ENCODE results near the gene LGMN. TPM values are rescaled to one million over a fixed set of nuclear protein-coding genes. Genes with fewer than 3 reads are reported as not detected.

LGMN gene
- total and polyA plus RNA-seq, 11 donors, result 78.8 to 327 (median 108) TPM

DNA sequence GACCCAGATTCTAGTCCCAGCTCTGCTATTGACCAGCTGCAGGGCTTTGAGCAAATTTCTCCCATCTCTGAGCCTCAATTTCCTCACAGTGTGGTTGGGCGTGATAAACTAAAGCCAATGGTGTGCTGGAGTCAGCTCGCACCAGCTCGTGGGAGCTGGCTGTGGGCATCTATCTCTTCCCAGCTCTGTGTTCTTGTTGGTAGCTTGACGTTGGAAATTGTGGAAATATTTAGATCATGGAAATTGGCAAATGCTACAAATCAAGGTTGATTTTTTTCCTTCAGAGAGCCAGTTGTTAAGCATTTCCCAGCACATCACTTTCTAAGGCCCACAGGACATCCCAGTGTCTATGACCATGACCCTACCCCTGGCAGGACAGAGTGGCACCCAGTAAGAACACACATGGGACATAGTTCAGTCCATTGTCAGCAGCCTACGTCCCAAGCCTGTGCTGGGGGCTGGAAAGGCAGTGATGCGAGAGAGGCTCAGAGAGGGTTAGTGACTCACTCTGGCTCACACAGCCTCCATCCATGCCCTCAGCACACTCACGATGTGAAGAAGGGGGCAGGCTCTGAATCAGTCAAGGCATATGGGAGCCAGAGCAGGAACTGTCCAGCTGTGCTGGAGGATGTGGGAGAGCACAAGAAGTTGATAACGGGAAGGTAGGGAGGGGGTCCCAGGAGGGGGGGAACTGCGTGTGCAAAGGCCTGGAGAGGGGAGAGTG lies 77.6 kb downstream of the LGMN start:
- ATAC-seq (no peak), DNase-seq (peak in 1 of 5 donors; percentile 15)
- WGBS, 4 donors, result 75 to 81% (median 77%) methylated on average over 9 of the region's 9 CpGs
- no peak for TF ChIP-seq POLR2A (IDR thresholded peaks at IDR 0.05)
- TF ChIP-seq, protein P1, sequence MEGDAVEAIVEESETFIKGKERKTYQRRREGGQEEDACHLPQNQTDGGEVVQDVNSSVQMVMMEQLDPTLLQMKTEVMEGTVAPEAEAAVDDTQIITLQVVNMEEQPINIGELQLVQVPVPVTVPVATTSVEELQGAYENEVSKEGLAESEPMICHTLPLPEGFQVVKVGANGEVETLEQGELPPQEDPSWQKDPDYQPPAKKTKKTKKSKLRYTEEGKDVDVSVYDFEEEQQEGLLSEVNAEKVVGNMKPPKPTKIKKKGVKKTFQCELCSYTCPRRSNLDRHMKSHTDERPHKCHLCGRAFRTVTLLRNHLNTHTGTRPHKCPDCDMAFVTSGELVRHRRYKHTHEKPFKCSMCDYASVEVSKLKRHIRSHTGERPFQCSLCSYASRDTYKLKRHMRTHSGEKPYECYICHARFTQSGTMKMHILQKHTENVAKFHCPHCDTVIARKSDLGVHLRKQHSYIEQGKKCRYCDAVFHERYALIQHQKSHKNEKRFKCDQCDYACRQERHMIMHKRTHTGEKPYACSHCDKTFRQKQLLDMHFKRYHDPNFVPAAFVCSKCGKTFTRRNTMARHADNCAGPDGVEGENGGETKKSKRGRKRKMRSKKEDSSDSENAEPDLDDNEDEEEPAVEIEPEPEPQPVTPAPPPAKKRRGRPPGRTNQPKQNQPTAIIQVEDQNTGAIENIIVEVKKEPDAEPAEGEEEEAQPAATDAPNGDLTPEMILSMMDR (IDR thresholded peaks at IDR 0.05), result no peak
- Histone ChIP-seq H3K4me1 (peaks cover 0 to 32% (median 3%) of the 10 kb centered on the region in 12 donors), H3K36me3 (peaks cover 0 to 48% (median 3%) of the 10 kb centered on the region in 9 donors), H3K4me3 (no peak overlapping the region), H3K27me3 (no peaks in the 10 kb centered on the region), H3K9me3 (no peaks in the 10 kb centered on the region), H3K27ac (peak overlapping the region in 1 of 12 donors; percentile 27)
- intact Hi-C loops (cut with DNase I), result loop anchor here in 3 of 10 donors (10.0 kb wide), 3 partner anchors 76 to 536 kb away; no protein-coding TSS in a partner anchor

DNA sequence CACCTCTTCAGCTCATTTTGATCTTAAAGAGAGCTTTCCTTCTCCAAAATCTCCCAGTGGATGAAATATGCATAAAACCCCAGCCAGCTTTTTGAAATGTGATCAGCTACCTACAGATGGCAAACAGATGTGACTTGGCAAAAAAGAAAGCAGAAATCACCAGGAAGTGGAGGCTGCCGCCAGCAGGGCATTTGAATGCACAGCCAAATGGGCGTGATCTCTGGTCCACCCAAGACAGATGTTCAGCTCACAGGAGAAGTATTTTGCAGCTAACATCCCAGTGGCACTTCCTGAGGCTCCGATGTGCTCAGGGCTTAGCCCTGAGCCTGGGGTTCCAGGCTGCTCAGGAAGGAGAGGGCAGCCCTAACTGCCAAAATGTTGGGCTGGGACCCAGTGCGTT lies 78.3 kb downstream of the LGMN start:
- no peak for TF ChIP-seq POLR2A (IDR thresholded peaks at IDR 0.05)
- TF ChIP-seq, protein P1 (IDR thresholded peaks at IDR 0.05), result no peak
- Histone ChIP-seq H3K4me3 (no peak overlapping the region), H3K4me1 (peaks cover 0 to 32% (median 3%) of the 10 kb centered on the region in 12 donors), H3K9me3 (no peaks in the 10 kb centered on the region), H3K27ac (peak overlapping the region in 1 of 12 donors; percentile 27), H3K36me3 (peaks cover 0 to 42% (median 3%) of the 10 kb centered on the region in 9 donors), H3K27me3 (no peaks in the 10 kb centered on the region)
- ATAC-seq (peak in 2 of 4 donors; percentile 56 to 60), DNase-seq (peak in 2 of 5 donors; percentile 28 to 62)
- WGBS, 4 donors, result 57 to 64% (median 63%) methylated on average over 4 of the region's 4 CpGs
- intact Hi-C loops (cut with DNase I), result loop anchor here in 3 of 10 donors (10.0 kb wide), 3 partner anchors 75 to 535 kb away; no protein-coding TSS in a partner anchor

DNA sequence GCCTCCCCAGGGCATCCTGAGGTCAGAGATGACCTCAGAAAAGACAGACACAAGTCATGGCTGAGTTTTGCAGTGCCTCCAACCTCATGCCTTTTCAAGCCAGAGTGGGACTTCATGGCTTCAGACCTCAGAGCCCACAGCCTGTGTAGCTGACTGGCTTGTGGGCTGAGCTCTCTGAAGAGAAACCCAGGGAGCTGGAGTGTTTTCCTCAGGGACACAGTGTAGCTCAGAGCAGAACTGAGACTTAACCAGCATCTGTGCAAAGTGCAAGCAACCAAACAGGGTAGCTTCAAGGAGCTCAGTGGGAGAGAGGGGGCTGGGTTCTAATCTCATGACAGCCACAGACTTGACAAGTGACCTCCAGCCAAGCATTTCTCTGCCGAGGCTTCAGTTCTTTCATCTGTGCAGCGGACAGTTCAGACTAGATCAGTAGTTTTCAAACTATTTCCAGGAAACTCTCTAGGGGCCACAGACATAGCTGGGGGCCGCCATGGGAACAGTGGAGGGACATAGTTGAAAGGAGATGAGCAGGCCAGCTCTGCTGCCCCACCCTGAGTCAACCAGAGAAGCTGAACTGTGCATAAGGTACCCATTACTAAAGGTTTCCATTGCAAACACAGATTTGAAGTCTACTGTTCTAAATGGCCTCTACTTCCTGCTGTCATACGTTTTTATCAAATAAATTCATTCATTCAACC lies 80.0 kb downstream of the LGMN start:
- intact Hi-C loops (cut with DNase I), result no loop called here
- DNase-seq (peak in 1 of 5 donors; percentile 18), ATAC-seq (no peak)
- TF ChIP-seq POLR2A (IDR thresholded peaks at IDR 0.05), result no peak
- TF ChIP-seq, protein P1 (IDR thresholded peaks at IDR 0.05), result no peak
- no peaks in the 10 kb centered on the region for H3K9me3 ChIP-seq
- H3K4me3 ChIP-seq, result no peak overlapping the region
- H3K4me1 ChIP-seq, result peaks cover 0 to 39% (median 3%) of the 10 kb centered on the region in 12 donors
- no peaks in the 10 kb centered on the region for H3K27me3 ChIP-seq
- H3K27ac ChIP-seq, result no peak overlapping the region
- peaks cover 0 to 43% (median 3%) of the 10 kb centered on the region in 9 donors for H3K36me3 ChIP-seq
- 58 to 76% (median 63%) methylated on average over 4 of the region's 4 CpGs for WGBS, 4 donors

DNA sequence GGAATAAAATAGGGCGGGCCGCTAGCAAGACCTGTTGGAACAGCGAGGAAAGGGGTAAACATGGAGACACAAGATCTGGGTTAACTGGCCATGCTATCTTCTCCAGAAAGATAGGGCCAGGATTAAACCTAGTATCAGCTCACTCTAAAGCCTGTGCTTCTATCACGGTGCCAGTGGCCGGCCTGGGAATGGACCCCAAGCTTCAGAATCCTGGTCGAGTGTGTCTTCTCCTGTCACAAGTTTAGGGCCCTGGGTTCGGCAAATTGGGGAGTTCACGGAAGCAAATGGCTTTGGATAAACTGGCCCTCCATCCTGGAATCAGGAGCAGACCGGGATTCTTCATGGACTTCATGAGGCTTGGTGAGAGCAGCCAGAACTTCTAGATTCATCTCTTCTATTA lies 82.2 kb downstream of the LGMN start:
- intact Hi-C loops (cut with DNase I), result no loop called here

More for the DNA sequence above, 82.2 kb downstream of the LGMN start:
- H3K36me3 ChIP-seq, result peaks cover 0 to 62% (median 4%) of the 10 kb centered on the region in 9 donors
- no peak for ATAC-seq
- DNase-seq, result no peak
- TF ChIP-seq, protein P1 (IDR thresholded peaks at IDR 0.05), result no peak
- TF ChIP-seq POLR2A (IDR thresholded peaks at IDR 0.05), result no peak
- H3K9me3 ChIP-seq, result no peaks in the 10 kb centered on the region
- 90 to 98% (median 96%) methylated on average over 8 to 9 of the region's 9 CpGs for WGBS, 4 donors
- H3K4me3 ChIP-seq, result no peak overlapping the region
- peaks cover 0 to 40% (median 3%) of the 10 kb centered on the region in 12 donors for H3K4me1 ChIP-seq
- no peaks in the 10 kb centered on the region for H3K27me3 ChIP-seq
- peak overlapping the region in 2 of 12 donors; percentile 22 to 34 for H3K27ac ChIP-seq
